WERI-Rb-1 (cell line): ENCODE data around the gene CD24.

Experiments used
- DNase-seq: peaks from one replicate; pipeline ENCODE4 v3.0.0-alpha.2; 2020
- H3K27ac ChIP-seq: fragments of 250-450 bp; sonication (Bioruptor Pico); 2 replicates; pipeline ENCODE4 v1.5.1; 2020; ENCODE audit warnings: mild to moderate bottlenecking, moderate library complexity
- H3K27me3 ChIP-seq: fragments of 250-450 bp; sonication (Bioruptor Pico); 2 replicates; pipeline ENCODE4 v1.5.1; 2021; ENCODE audit warnings: mild to moderate bottlenecking, low read depth, moderate library complexity; ENCODE audit not compliant: insufficient read depth, severe bottlenecking
- H3K36me3 ChIP-seq: fragments of 250-450 bp; sonication (Bioruptor Pico); 2 replicates; pipeline ENCODE4 v1.5.1; 2020; ENCODE audit warnings: mild to moderate bottlenecking, moderate library complexity
- H3K4me3 ChIP-seq: 2 replicates; pipeline ENCODE4 v1.5.1; 2011; ENCODE audit warnings: low read depth, mild to moderate bottlenecking, control low read depth, low read length
- H3K9me3 ChIP-seq: fragments of 250-450 bp; sonication (Bioruptor Pico); 2 replicates; pipeline ENCODE4 v1.5.1; 2021; ENCODE audit warnings: mild to moderate bottlenecking, moderate library complexity; ENCODE audit not compliant: severe bottlenecking
- CTCF ChIP-seq: IDR thresholded peaks from 2 replicates; pipeline ENCODE4 v1.5.1; 2011; ENCODE audit warnings: low read depth, mild to moderate bottlenecking, control low read depth, inconsistent platforms, low read length

CD24 gene

GRCh38 chr6:106979435-106979884 is 4.9 kb upstream of the CD24 start:
- Histone ChIP-seq H3K36me3 (no peaks in the 10 kb centered on the region), H3K27me3 (no peaks in the 10 kb centered on the region), H3K4me3 (no peak overlapping the region), H3K27ac (no peak overlapping the region), H3K9me3 (no peaks in the 10 kb centered on the region)
- peak; percentile 91 for TF ChIP-seq CTCF
- peak; percentile 83 for DNase-seq

- Histone ChIP-seq H3K27ac (no peak overlapping the region), H3K36me3 (no peaks in the 10 kb centered on the region), H3K27me3 (peaks cover 4% of the 10 kb centered on the region), H3K9me3 (no peaks in the 10 kb centered on the region), H3K4me3 (no peak overlapping the region)
- DNase-seq, result no peak
- no peak for TF ChIP-seq CTCF
Observed at GRCh38 chr6:106977246-106977645, 2.7 kb upstream of the CD24 start.

- Histone ChIP-seq H3K9me3 (no peaks in the 10 kb centered on the region), H3K27me3 (peaks cover 4% of the 10 kb centered on the region), H3K27ac (no peak overlapping the region), H3K36me3 (no peaks in the 10 kb centered on the region), H3K4me3 (no peak overlapping the region)
- no peak for TF ChIP-seq CTCF
- DNase-seq, result no peak
Observed at GRCh38 chr6:106976270-106976669, 1.7 kb upstream of the CD24 start.

- H3K27me3 ChIP-seq, result peaks cover 4% of the 10 kb centered on the region
- H3K36me3 ChIP-seq, result no peaks in the 10 kb centered on the region
- H3K27ac ChIP-seq, result peak overlapping the region; percentile 70
- no peak for TF ChIP-seq CTCF
- no peak for DNase-seq
- H3K4me3 ChIP-seq, result peak overlapping the region; percentile 86
- no peaks in the 10 kb centered on the region for H3K9me3 ChIP-seq
Observed at GRCh38 chr6:106975738-106976064, 1.2 kb upstream of the CD24 start.

- Histone ChIP-seq H3K36me3 (no peaks in the 10 kb centered on the region), H3K27me3 (peaks cover 4% of the 10 kb centered on the region), H3K9me3 (no peaks in the 10 kb centered on the region), H3K27ac (peak overlapping the region; percentile 70), H3K4me3 (peak overlapping the region; percentile 86)
- DNase-seq, result peak; percentile 61
- TF ChIP-seq CTCF, result peak; percentile 39; the same call in 1 of the 2 replicates
Observed at GRCh38 chr6:106974999-106975737, 639 bp upstream of the CD24 start.
